Mucosa of descending colon (tissue), 3 donors: Measurements from ENCODE around the gene STRIP1. TPM values are rescaled to one million over a fixed set of nuclear protein-coding genes. Genes with fewer than 3 reads are reported as not detected.

ENCODE experiments used
- ATAC-seq: fragments of 200-7000 bp; cut with Tn5 transposase; one replicate; pipeline ENCODE4 v1.9.1; 2020; ENCODE audit warnings: mild to moderate bottlenecking, moderate library complexity
- DNase-seq, 3 donors: peaks; one replicate each; pipeline ENCODE4 v3.0.0-alpha.2; 2020
- H3K36me3 ChIP-seq: fragments of 200-600 bp; one replicate; pipeline ENCODE4 v1.8.0; 2021; ENCODE audit warnings: low read depth, mild to moderate bottlenecking
- H3K4me1 ChIP-seq: fragments of 200-600 bp; one replicate; pipeline ENCODE4 v1.8.0; 2021; ENCODE audit warnings: low read depth, mild to moderate bottlenecking
- H3K4me3 ChIP-seq: fragments of 200-600 bp; one replicate; pipeline ENCODE4 v1.8.0; 2021; ENCODE audit warnings: mild to moderate bottlenecking
- H3K9me3 ChIP-seq: fragments of 200-600 bp; one replicate; pipeline ENCODE4 v1.8.0; 2021; ENCODE audit warnings: mild to moderate bottlenecking
- CTCF ChIP-seq: fragments of 200-600 bp; IDR thresholded peaks from one replicate; pipeline ENCODE4 v1.8.0; 2022; ENCODE audit warnings: antibody characterized with exemption, mild to moderate bottlenecking
- intact Hi-C, 2 donors: fragments of 100-400 bp; cut with DNase I in 1 of 2; cut with micrococcal nuclease in 1 of 2; formaldehyde crosslinking; loops; one replicate each; pipeline versions ENCODE4 v1.11.0 to v1.11.1; 2022; cut with DNase I, micrococcal nuclease
- total RNA-seq, 3 donors: library from RNA; stranded (reverse); fragmentation: NEBNext Ultra II Directional in 2 of 3; extraction: Animal tissue kit (Norgen Biotek cat#: 25700) in 2 of 3; gene quantifications; one replicate each; pipeline versions ENCODE4 v1.2.1 to v1.2.4, GENCODE V29; 2021 to 2023
- donor health status: DM: no; HTN: no; CAD: no; lungs with moderate emphysema.
- donor health status: DM: no; HTN: no; CAD: no.
- donor health status: DM: no; HTN: yes; CAD: no.

STRIP1 gene
- total RNA-seq, 3 donors from 2014 or later = 36.6 to 54.8 (median 43.4) TPM

- intact Hi-C loops = no loop called here
- Histone ChIP-seq H3K36me3 (no peaks in the 10 kb centered on the region), H3K4me3 (no peak overlapping the region), H3K9me3 (no peaks in the 10 kb centered on the region), H3K4me1 (peaks cover 15% of the 10 kb centered on the region)
- TF ChIP-seq CTCF = no peak
- DNase-seq (peak; percentile 57 to 71 (median 61)), ATAC-seq (peak; percentile 95)
These were observed 30.5 kb upstream of the STRIP1 start for GRCh38 chr1:110003747-110004428.

- TF ChIP-seq CTCF = no peak
- ATAC-seq = peak; percentile 59
- Histone ChIP-seq H3K36me3 (no peaks in the 10 kb centered on the region), H3K9me3 (no peaks in the 10 kb centered on the region), H3K4me3 (no peak overlapping the region), H3K4me1 (peaks cover 15% of the 10 kb centered on the region)
- peak in 1 of 3 donors; percentile 35 for DNase-seq
- intact Hi-C loops = no loop called here
These were observed 29.8 kb upstream of the STRIP1 start for GRCh38 chr1:110004583-110004982.

- intact Hi-C loops = no loop called here
- peaks cover 15% of the 10 kb centered on the region for H3K4me1 ChIP-seq
- H3K4me3 ChIP-seq = no peak overlapping the region
- no peak for TF ChIP-seq CTCF
- ATAC-seq = no peak
- no peak for DNase-seq
- H3K9me3 ChIP-seq = no peaks in the 10 kb centered on the region
- H3K36me3 ChIP-seq = no peaks in the 10 kb centered on the region
These were observed 28.5 kb upstream of the STRIP1 start for GRCh38 chr1:110005971-110006370.

- Histone ChIP-seq H3K4me1 (peaks cover 15% of the 10 kb centered on the region), H3K36me3 (no peaks in the 10 kb centered on the region), H3K9me3 (no peaks in the 10 kb centered on the region), H3K4me3 (no peak overlapping the region)
- intact Hi-C loops = no loop called here
- DNase-seq = no peak
- no peak for TF ChIP-seq CTCF
- ATAC-seq = no peak
These were observed 27.9 kb upstream of the STRIP1 start for GRCh38 chr1:110006516-110006915.

GRCh38 chr1:110007046-110007830 lies 27.2 kb upstream of the STRIP1 start:
- H3K36me3 ChIP-seq = peaks cover 4% of the 10 kb centered on the region
- no peak overlapping the region for H3K4me3 ChIP-seq
- ATAC-seq (no peak), DNase-seq (no peak)
- H3K4me1 ChIP-seq = peaks cover 15% of the 10 kb centered on the region
- no peaks in the 10 kb centered on the region for H3K9me3 ChIP-seq
- intact Hi-C loops = no loop called here
- no peak for TF ChIP-seq CTCF
